Stimulated activated CD8-positive, alpha-beta memory T cell treated with anti-CD3 and anti-CD28 coated beads, Interleukin-4, amount 100 ng/mL, for 24 hours (primary cell): ENCODE measurements around the gene CHCHD6.

ENCODE experiments used
- DNase-seq: peaks from one replicate; pipeline ENCODE4 v3.0.0-alpha.2; 2020; ENCODE audit warnings: low read depth

Gene CHCHD6

DNA sequence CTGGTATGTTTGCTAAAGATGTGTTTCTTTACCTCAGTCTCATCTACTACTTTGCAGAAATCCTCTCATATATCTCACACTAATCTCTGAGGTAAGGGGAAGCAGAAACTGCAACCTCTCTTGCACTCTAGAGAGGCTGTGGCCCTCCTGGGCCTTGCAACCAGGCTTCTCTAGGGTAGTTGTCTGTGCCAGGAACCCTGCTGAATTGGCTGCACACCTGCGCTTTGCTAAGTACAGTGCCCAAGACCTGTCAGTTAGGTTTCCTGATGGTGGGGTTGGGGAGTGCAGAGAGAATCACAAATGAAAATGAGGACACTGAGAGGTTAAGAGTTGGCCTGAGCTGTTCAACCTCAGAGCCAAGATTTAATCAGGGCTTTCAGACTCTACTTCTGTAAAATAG lies 161.7 kb downstream of the CHCHD6 start:
- DNase-seq, result no peak

DNA sequence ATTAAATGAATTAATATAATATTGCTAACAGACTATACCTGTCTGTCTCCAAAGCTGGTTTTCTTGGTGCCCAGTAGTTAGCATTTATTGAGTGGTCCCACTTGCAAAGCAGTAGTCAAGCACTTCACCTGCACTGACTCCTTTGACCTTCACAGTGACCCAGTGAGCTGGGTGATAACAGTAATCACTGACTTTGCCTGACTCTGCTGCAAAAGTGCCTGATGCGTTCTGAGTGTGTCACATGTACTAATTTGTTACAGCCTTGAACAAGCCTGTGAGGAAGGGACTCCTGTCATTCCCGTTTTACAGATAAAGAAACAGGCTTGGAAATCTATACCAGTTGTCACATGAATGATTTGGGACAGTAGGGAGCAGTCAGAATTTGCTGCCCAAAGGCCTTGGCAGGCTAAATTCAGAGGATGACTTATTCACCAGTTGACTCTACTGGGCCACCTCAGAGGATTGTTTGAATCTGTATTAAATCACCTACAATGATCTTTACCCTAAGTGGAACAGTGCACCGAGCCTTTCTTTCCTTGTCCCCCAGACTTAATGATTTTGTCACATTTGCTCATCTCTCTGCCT lies 162.2 kb downstream of the CHCHD6 start:
- no peak for DNase-seq

DNA sequence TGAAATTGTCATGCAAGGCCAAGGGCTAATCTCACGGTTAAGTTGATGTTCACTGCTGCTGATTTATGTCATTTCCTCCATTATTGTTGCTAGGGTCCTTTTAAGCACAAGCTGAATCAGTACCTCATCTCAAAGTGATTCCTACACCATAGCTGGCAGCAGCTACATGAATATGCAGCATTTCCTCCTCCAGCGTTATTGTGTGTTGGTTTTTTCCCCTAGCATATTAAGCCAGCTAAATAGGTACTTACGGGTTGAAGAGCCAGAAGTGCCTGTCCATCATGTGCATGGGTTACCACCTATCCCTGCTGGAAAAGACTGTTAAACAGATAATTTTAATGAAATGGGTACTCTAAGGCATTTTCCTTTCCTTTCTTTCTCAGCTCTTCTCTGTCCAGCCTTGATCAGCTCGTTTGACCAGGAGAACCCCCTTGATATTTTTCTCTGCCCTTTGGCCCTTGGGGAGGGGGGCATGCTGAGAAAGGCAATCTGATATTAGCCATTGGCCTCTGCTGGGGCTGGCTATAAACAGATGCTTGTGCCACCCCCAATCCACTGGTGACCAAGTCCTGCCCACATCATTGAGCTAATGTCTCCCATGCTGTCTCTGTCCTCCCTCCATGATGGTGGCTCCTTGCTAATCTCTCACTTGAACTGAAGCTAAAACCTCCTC lies 163.3 kb downstream of the CHCHD6 start:
- DNase-seq, result no peak

DNA sequence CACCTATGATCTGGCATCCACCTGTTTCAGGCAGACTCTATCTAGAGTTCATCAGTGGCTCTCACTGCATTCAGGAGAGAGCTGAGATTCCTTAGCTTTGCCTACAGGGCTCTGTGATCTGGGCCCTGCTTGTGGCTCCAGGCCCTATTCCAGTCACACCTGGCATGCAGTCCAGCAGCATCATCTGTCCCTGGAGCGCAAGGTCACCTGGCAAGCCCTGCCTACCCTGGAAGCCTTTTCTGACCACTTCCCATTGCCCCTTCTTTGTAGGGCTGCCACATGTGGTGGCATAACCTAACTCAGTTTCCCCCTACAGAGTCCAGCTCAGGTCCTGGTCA lies 163.8 kb downstream of the CHCHD6 start:
- DNase-seq, result no peak

DNA sequence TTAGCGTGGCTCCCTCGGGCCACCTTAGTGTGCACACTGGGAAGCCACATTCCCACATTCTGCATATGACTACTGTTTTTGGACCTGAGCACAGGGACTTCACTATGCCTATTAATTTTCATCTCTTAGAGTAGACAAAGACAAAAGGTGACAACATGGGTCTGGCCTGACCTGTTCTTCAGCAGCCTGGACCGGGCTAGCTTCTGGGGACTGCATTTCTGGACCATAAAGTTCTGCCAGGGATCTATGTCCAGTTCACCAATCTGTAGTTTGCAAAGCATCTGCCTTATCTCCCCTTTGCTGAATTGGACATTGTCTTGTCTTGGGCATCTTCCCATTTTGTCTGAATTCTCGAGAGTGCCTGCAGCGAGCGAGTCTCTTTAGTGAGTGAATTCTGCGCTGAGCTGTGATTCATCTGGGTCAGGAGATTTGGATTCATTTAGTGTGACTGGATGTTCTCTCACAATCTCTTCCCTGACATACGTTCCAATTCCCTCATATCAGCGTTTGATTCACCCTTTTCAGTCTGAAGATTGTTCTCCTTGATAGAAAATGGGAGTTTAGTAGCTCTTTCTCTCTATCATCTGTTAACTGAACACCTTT lies 166.7 kb downstream of the CHCHD6 start:
- no peak for DNase-seq

DNA sequence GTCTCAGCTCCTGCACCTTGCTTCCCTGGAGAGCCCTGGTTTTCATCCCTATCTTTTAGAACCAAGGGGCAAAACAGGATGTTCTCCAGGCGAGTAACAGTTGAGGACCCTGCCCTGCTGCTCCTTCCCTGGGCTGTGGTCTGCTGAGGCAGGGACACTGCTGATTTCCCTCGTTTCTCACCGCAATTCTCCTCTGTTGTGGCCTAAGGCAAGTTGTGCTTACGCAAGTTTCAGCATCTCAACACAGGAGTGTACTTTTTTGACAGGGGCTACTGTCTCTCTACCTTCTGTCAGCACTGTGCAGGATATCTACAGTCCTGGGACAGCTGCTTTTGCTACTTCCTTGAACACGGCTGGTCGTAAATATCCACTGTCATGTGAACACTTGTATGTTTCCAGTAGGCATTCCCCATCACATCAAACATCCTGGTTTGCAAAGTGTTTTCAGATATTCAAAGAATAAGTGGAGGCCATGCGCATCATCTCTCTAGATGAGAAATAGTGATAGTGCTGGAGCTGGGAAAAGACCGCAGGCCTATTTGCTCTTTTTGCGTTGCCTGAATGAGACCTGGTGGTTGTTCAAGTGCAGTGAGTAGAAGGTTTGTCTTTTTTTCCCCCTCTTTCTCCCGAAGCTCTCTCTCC lies 168.8 kb downstream of the CHCHD6 start:
- DNase-seq, result no peak

DNA sequence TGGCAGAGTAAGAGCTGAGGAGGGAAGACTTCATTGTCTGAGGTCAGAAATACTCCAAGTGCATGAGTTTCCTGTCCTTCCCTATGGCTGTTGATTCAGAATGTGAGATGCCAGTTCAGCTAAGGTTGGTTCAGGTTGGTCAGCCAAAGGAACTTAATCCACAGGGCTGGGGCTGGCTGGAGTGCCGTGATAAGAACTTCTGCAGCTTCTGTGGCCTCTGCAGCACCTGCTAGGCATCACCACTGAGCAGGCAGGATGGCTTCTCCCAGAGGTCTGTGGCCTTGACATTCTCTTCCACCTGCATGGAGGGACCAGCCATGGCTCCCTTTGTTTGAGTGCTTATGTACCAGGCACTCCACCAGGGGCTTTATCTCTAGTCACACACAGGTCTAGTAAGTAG lies 169.4 kb downstream of the CHCHD6 start:
- no peak for DNase-seq

DNA sequence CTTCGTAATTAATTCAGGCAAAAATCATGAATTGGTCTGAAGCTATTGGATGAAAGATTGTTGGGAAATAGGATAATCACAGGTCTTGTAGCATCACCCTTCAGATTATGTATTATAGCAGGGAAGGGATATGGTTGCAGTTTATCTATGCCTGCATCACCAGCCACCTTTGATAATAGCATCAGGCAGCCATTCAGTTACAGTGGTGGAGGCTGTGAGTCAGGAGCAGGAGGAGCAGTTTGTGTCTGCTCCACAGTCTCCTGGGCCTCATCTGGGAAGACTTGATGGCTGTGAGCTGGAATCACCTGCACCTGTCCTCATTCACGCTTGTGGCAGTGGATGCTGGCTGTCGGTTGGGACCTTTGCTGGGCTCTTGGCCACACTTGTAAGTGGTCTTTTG lies 174.6 kb downstream of the CHCHD6 start:
- DNase-seq, result no peak

DNA sequence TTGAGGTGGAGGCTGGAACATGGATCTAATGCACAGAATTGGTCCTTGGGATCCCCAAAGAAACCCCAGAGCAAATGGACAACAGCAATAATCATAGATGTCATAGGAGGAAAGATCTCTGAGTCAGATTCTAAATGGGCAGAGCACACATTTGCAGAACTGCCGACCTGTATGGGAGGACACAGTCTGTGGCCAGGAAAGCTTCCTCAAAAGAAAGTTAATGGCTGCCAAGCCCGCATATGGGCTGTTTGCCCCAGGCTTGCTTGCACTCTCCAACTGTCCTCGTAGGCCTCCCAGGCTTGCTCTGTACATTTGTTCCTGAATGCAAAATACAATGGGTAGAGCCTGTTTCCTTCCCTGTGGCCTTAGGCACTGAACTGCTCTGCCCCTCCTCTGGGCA lies 176.9 kb downstream of the CHCHD6 start:
- DNase-seq, result no peak

DNA sequence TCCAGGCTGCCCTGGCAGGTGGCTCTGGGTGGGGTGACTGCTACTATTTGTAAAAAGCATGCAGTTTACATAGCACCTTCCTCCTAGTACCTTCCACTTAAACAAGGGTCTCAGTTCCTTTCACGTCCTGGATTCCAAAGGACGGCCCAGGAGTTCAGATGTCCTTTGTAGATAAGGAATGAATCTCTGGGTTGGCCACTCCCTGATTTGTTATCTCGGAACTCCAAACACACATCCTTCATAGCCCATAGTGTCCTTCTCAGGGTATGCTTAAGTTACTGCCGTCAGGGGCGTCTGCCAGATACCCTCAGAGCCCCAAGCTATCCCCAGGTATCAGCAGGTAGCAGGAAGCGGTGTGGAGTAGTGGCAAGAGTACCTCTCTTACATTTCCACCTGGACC lies 177.8 kb downstream of the CHCHD6 start:
- DNase-seq, result no peak

DNA sequence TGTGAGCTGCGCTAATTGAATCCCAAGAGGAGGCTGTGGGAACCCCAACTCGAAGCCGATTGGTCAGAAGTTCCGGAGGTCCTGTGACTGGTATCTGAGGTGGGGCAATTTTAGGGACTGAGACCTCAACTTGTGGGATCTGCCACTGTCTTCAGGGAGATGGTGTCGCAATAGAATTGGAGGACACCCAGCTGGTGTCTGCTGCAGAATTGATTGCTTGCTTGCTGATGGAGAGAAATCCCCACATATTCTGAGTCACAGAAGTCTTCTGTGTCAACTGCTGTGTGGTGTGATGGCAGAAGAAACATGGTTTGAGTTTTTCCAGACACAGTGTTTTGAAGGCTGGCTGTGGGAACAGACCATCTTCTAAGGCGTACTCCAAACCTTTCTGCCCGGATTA lies 179.2 kb downstream of the CHCHD6 start:
- DNase-seq, result no peak

DNA sequence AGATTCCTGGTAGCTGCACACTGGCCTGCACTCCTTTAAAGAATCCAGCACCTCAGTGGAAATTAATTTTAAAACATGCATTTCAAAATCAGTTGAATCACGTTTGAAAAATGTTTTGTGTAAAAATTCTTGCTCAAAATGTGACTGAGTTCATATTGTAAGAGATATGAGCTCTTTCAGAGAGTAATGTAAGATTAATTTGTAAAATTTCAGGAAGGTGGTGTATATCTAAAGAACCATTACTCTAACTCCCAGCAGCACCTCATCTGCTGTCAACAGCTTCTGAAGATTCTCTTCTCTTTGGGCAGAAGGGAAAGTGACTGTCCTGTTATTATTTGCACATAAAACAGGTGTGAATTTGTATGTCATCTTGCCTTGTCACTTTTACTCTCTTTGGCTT lies 181.4 kb downstream of the CHCHD6 start:
- DNase-seq, result no peak

DNA sequence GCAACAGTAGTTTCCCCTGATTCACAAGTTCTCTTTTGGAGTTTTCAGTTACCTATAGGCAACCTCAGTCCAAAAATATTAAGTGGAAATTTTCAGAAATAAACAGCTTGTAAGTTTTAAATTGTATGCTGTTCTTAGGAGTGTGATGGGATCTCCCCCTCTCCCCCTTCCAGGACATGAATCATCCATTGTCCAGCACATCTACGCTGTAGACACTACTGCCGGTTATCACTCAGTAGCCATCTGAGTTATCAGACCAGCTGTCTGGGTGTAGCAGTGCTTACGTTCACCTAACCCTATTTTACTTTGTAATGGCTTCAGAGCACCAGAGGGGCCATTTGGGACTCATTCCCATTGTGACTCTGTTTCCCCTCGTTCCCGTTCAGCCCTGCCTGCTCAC lies 182.2 kb downstream of the CHCHD6 start:
- DNase-seq, result no peak

DNA sequence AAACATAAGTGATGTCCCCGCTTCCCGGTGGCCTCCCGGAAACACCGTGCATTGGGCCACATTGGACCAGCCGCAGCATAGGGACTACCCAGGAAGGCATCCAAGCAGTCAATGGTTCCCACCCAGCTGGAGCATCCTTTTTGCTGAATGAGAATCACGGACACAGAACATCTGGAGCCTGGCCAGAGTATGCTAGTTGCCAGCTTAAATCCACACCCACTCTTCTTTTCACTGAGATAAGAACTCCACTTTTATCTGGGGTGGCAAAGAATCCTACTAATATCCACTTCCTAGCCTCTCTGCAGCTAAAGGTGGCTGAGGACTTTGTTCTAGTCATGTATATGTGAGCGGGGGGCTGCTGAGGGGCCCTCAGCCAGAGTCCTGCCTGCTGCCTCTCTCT lies 183.6 kb downstream of the CHCHD6 start:
- no peak for DNase-seq

DNA sequence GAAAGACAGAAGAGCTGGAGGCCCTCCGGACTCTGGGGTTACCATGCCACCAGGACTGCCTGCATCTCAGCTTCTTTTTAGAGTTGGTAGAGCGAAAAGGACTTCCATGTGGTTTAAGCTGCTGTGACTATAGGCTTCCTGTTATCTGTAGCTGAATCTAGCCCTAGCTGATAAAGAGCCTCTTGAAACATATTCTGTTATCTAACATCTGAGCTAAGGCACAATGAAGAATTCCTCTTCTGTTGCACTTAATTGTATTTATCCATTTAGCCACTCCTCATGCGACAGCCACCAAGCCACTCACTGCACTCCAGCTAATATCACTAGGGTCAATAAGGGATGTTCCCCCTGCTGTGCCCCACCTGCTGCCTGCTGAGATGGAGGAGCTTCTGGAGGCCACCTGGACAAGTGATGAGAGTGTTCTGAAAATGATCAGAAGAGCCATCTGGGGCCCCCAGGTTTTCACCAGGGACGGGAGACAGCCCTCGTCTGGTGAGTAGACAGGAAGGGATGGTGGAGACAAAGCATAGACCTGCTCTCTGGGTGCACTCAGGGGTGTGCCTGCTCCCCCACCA lies 184.2 kb downstream of the CHCHD6 start:
- no peak for DNase-seq

DNA sequence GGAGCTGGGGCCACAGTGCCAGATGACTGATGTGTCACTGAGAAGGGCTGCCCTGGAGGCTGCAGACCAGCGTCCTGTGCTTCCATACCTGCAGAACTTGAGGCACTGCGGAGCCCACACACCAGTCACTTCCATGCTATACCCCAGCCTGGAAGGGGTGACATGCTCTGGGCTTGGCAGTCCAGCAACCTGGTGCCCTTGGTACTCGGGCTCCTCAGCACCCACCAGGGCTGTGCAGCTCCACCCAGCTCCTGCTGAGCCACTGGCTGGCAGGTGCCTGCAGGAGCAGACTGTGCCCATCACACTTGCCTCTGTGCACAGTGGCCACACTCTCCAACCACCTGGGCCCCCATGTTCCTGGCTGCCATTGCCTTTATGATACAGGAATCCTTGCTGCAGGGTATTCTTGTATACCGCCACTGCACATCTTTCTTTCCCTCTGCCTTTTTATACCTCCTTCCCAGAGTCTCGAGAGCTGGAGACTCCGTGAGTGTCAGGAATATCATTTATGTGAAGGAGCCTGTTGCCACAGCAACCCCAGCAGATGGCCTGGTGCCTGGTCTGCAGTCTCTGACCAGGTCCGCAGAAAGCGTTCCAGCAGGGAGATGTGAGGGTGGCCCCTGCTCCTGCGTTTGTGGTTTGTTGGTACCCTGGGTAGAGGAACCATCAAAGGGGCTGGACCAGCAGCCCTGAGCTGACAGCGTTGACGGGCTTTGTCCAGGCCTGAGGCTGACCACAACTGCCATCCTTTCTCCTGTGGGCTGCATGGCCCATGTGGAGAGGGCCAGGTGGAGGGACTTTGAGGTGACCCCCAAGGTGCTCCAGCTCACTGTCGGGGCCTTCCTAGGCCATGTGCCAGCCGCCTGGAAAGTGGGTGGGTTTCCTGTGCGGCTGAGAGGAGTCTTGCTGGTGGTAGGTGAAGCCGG lies 185.5 kb downstream of the CHCHD6 start:
- no peak for DNase-seq

DNA sequence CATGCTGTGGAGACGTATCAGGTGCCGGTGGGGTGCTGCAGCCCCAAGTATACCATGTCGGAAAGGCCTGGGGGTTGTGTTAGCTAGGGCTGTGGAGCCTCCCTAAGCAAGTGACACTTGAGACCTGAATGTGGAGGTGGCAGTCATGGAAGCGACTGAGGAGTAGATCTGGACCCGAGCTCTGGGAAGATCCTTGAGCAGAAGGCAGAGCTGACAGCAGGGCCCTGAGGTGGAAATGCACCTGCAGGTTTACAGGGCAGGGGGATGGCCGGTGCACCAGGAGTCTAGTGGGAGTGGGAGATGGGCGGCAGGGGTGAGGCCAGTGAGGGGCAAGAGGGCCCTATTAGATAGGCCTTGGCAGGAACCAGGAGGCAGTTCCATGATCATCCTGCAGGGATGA lies 187.1 kb downstream of the CHCHD6 start:
- no peak for DNase-seq

DNA sequence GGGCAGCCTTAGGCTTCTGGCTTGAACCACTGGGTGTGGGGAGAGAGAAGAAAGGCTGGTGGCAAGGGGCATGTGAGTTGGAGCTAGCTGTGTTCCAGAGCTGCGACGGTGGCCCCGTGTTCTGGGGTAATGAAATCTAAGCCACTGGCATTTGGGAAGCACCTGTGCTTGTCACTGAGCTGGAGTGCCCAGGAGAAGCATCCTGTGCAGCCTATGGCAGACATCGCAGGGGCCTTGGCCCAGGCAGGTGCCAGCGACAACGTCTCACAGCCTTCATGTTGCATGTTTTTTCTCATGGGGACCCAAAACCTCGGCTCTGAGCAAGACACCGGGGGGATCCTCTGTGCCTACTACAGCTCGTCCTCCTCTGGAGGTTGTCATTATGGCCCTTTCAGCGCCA lies 187.8 kb downstream of the CHCHD6 start:
- DNase-seq, result no peak

DNA sequence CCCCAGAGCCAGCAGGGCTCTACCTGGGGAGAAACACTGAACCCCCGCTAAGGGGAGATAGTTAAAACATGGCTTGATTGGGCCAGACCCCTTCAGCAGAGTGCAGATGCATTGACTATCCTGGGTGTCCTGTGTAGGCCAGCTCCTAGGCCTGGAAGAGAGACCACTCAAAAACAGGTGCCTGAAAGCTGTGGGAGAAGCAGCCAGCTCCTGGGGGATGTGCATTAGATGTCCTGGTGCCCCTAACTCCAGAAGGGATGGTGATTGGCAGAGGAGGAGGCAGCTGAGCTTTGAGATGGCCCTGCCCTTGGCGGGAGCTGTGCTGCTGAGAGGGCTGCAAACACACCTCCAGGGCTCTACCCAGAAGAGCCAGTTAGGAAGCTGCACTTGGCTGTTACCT lies 189.6 kb downstream of the CHCHD6 start:
- no peak for DNase-seq

DNA sequence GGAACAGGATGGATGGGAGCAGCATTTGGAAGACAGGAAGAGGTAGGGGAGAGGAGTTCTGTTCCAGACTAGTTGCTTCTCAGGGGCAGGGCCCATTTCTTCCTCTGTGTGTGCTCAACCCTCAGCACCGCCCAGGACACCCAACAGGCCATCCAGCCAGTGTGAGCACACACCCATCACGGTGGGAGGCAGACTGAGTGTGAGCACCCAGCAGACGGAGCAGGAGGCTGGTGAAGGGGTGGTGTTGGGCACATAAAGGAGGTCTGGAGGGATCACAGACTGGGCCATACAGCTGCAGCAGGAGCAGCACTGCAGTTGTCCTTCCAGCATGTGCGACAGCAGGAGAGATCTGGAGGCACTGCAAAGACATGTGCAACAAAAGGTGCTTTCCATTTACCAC lies 190.4 kb downstream of the CHCHD6 start:
- no peak for DNase-seq

DNA sequence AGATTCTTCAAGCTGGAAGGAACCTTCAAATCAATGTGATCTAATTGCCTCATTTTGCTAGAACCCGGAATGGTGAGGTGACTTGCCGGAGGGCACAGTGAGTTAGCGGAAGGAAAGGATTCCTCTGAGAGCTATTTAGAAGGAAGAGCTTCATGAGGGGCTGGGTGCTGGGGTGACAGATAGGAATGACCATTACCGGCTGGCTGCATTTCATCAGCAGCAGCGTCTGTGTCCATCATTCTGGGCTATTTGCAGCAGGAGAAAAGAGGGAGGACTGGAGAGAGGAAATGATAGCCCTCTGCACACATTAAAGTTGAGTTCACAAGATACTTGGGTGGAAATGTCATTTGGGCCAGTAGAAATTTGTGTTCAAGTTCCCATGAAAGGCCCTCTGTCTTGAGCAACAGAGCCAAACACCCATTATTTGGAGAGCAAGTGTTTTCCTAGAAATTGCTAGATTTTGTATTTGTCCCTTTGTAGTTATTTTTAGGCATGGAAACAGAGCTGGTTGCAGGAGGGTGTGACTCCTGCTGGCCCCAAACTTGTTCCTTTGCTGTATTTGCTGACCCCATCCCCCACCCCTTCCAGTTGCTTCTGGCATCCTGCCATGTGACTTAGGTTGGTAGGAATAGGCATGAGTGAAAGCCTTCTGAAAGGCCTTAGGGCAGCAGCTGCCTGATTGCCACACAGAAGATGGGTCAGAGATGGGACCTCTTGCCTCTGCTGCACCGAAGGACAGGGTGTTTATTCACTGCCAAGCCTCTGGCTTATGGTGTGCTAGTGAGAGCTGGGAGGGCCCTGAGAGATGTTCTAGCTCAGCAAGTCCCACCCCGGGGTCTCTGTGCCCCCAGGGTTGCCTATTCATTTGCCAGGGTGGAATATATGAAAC lies 191.4 kb downstream of the CHCHD6 start:
- DNase-seq, result no peak
